Lower leg skin (tissue), 4 donors: ENCODE measurements around the gene CSGALNACT2. TPM values are rescaled to one million over a fixed set of nuclear protein-coding genes. Genes with fewer than 3 reads are reported as not detected.

Experiments
- DNase-seq, 2 donors: peaks; one replicate each; pipeline ENCODE4 v3.0.0-alpha.2; 2019; ENCODE audit warnings: low spot score in 2 of 2
- H3K4me3 ChIP-seq: fragments of 200-600 bp; sonication (generic); 2 replicates; pipeline ENCODE4 v1.5.1; 2017; ENCODE audit warnings: mild to moderate bottlenecking, low read depth; ENCODE audit not compliant: poor library complexity, severe bottlenecking
- CTCF ChIP-seq, 3 donors: fragments of 450-650 bp; IDR thresholded peaks; one replicate each; pipeline ENCODE4 v1.5.1; 2016; ENCODE audit warnings: antibody characterized with exemption in 3 of 3, mild to moderate bottlenecking in 3 of 3, moderate library complexity in 2 of 3
- POLR2A ChIP-seq, 2 donors: fragments of 450-650 bp; IDR thresholded peaks; one replicate each; pipeline ENCODE4 v1.6.1; 2016 to 2017; ENCODE audit warnings: antibody characterized with exemption in 2 of 2, mild to moderate bottlenecking in 1 of 2, moderate library complexity in 1 of 2
- WGBS, 2 donors: methylation state at CpG; one replicate each; pipeline ENCODE4 v1.1.5; 2018; 5-methylcytosine and 5-hydroxymethylcytosine counted together
- intact Hi-C: fragments of 100-400 bp; cut with DNase I; formaldehyde crosslinking; loops from one replicate; pipeline ENCODE4 v1.15.0; 2023; ENCODE audit warnings: low total_unique reads
- total RNA-seq, 4 donors: library from RNA; depleted of rRNA; stranded (reverse); fragments of >200 nt; gene quantifications; one replicate each; pipeline ENCODE4 v1.1.0, GENCODE V29; 2016

CSGALNACT2 gene
- total RNA-seq, 4 donors from 2014 or later, result 12.9 to 16.7 (median 15.4) TPM

- TF ChIP-seq POLR2A (IDR thresholded peaks at IDR 0.05), result no peak
- TF ChIP-seq CTCF (IDR thresholded peaks at IDR 0.05), result no peak
- DNase-seq, result peak in 1 of 2 donors; percentile 6
- intact Hi-C loops, result no loop called here
- WGBS, 2 donors, result 88 to 90% methylated on average over 8 of the region's 8 CpGs
- no peak overlapping the region for H3K4me3 ChIP-seq
Measured at GRCh38 chr10:43128331-43128730, 9.9 kb upstream of the CSGALNACT2 start.

GRCh38 chr10:43128958-43129706, 9.1 kb upstream of the CSGALNACT2 start:
- intact Hi-C loops, result no loop called here
- H3K4me3 ChIP-seq, result no peak overlapping the region
- 65 to 74% methylated on average over 6 of the region's 6 CpGs for WGBS, 2 donors
- no peak for TF ChIP-seq POLR2A (IDR thresholded peaks at IDR 0.05)
- no peak for TF ChIP-seq CTCF (IDR thresholded peaks at IDR 0.05)
- DNase-seq, result no peak

- intact Hi-C loops, result no loop called here
- WGBS, 2 donors, result 60% methylated on average over 18 of the region's 18 CpGs
- TF ChIP-seq CTCF (IDR thresholded peaks at IDR 0.05) (no peak), POLR2A (IDR thresholded peaks at IDR 0.05) (no peak)
- H3K4me3 ChIP-seq, result no peak overlapping the region
- no peak for DNase-seq
Measured at GRCh38 chr10:43130770-43131171, 7.5 kb upstream of the CSGALNACT2 start.

GRCh38 chr10:43131256-43131655, 7.0 kb upstream of the CSGALNACT2 start:
- intact Hi-C loops, result no loop called here
- DNase-seq, result no peak
- TF ChIP-seq CTCF (IDR thresholded peaks at IDR 0.05), result no peak
- TF ChIP-seq POLR2A (IDR thresholded peaks at IDR 0.05), result no peak
- WGBS, 2 donors, result 74% methylated on average over 11 of the region's 11 CpGs
- no peak overlapping the region for H3K4me3 ChIP-seq

- no peak for TF ChIP-seq POLR2A (IDR thresholded peaks at IDR 0.05)
- TF ChIP-seq CTCF (IDR thresholded peaks at IDR 0.05), result no peak
- DNase-seq, result no peak
- no peak overlapping the region for H3K4me3 ChIP-seq
- WGBS, 2 donors, result 91 to 93% methylated on average over 5 to 6 of the region's 6 CpGs
- intact Hi-C loops, result no loop called here
Measured at GRCh38 chr10:43131906-43132305, 6.3 kb upstream of the CSGALNACT2 start.
